Fibroblast of pulmonary artery (primary cell): Measurements from ENCODE around the gene PIEZO2.

Experiments
- DNase-seq: peaks from one replicate; pipeline ENCODE4 v3.0.0-alpha.2; 2010; ENCODE audit warnings: low read depth
- H3K4me3 ChIP-seq: replicated peaks from 2 replicates; pipeline ENCODE4 v1.5.1; 2011; ENCODE audit warnings: low read depth, mild to moderate bottlenecking, control low read depth, low read length, moderate library complexity
- TF ChIP-seq, protein P1 (sequence below): IDR thresholded peaks from 2 replicates; pipeline ENCODE4 v1.5.1; 2011; ENCODE audit warnings: mild to moderate bottlenecking, control low read depth, low read length, inconsistent platforms; ENCODE audit errors: missing control alignments

The PIEZO2 gene

DNA sequence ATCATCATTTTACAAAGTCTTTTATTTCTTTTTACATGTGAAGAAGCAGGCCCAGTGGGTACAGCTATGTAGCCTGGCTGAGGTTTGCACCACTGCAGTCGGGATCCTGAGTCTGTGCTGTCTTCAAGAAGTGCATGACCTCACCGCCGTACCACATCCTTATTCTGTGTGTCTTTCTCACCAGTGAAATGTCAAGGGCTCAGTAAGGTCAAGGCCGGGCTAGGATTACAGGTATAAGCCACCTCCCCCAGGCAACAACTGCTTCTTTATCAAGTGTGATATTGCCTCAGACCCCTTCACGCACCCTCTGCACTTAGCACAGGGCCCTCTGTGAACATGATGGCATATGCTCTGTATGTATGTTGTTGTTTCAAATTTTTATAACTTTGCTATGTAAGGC lies 76.7 kb downstream of the PIEZO2 start:
- H3K4me3 ChIP-seq: no peak overlapping the region
- TF ChIP-seq, protein P1, sequence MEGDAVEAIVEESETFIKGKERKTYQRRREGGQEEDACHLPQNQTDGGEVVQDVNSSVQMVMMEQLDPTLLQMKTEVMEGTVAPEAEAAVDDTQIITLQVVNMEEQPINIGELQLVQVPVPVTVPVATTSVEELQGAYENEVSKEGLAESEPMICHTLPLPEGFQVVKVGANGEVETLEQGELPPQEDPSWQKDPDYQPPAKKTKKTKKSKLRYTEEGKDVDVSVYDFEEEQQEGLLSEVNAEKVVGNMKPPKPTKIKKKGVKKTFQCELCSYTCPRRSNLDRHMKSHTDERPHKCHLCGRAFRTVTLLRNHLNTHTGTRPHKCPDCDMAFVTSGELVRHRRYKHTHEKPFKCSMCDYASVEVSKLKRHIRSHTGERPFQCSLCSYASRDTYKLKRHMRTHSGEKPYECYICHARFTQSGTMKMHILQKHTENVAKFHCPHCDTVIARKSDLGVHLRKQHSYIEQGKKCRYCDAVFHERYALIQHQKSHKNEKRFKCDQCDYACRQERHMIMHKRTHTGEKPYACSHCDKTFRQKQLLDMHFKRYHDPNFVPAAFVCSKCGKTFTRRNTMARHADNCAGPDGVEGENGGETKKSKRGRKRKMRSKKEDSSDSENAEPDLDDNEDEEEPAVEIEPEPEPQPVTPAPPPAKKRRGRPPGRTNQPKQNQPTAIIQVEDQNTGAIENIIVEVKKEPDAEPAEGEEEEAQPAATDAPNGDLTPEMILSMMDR: no peak
- DNase-seq: no peak

DNA sequence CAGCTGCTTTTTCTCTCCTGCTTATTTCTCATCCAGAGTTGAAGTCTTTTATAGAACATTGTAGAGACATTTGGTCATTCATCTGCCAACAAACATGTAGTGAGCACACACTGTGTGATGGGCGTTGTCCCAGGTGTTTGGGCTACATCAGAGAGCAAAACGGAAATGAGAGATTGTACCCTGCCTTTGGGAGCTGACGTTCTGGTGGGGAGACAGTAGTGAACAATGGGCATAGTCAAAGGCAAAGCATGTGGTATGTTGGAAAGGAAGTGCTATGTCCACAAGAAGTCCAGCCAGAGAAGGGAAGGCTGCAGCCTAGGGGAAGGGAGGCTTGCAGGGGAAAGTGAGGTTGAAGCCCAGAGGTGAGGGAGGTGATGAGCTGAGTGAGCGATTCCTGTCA lies 78.1 kb downstream of the PIEZO2 start:
- no peak for DNase-seq
- H3K4me3 ChIP-seq: no peak overlapping the region
- TF ChIP-seq, protein P1: no peak

DNA sequence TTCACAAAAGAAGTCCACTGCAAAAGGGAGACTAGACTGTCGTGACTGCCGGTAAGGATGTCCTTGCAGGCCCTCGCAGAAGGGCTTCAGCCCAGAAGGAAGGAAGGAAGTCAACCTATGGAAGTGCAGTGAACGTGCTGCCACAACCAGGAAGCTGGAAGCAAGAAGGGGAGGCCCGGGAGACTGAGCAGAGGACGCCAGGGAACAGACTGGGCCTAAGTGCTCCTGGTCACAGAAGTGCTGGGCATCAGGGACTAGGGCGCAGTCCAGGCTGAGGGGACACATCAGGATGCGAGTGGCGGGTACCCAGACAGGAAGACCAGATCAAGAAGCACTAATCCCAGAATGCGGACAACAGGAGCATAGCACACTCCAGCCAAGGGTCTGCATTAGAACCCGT lies 78.8 kb downstream of the PIEZO2 start:
- no peak overlapping the region for H3K4me3 ChIP-seq
- TF ChIP-seq, protein P1: no peak
- no peak for DNase-seq

DNA sequence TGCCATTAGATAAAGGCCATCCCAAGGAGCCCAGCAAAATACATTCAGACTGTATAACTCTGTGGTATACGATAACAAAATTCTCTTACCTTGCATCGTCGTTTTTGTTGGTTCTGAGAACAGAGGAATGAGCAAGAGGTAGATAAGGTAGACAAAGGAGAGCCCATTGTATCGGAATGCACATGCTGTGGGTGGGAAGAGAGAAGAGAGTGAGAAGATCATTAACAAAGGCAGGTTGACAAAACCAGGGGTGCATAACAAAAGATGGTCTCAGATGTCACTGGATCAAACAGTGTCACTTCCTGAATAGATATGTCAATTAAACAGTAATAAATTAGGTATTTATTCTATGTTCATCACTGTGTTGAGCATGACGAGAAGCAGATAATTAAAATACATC lies 83.3 kb downstream of the PIEZO2 start:
- TF ChIP-seq, protein P1: no peak
- DNase-seq: no peak
- H3K4me3 ChIP-seq: no peak overlapping the region

DNA sequence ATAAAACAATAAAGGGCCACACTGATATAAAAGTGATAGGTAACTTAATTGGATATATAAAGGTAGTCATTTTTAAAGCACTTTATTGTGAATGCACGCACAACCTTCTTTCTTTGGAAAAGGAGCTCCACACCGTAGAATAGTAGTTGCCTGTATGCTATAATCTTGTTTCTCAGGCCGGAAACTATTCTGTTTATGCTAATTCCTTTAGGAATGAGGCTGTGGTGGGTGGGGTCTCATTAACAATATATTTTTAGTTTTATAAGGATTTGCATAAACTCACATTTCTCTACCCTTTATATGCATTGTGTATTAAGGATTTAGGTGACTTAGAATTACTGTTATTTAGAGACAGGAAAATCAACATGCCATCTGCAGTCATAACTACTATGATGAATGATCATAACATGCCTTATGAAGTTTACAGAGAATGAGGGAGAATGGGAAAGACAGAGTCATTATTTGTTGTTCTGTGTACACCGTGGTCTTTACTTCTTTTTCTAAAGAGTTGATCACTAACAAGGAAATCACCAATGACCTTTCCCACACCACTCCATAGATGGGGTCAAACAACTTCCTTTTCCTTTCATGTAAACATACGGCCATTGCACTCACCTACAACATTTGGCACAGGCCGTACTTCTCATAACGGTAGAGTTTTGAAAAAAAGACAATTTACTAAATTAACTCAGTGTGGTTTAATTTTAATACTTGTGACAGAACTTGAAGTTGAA lies 84.5 kb downstream of the PIEZO2 start:
- no peak overlapping the region for H3K4me3 ChIP-seq
- TF ChIP-seq, protein P1: no peak
- no peak for DNase-seq

DNA sequence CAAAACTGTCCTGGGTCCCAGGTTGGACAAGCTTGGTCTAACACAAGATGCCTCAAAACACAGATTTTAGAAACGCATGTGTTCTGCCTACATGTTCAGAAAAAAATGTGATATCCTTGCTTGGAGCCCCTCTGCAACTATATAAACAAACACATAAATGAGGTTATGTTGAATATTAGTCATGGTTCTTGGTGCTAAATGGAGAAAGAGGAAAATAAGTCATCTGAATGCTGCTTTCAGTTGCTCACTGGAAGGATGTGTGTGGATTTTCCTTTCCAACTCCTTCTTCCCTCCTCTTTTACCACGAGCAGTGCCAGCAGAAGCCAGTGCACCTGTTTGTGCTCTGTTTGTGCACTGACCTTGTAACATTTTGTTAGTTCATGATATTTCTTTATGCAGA lies 85.3 kb downstream of the PIEZO2 start:
- H3K4me3 ChIP-seq: no peak overlapping the region
- DNase-seq: no peak
- TF ChIP-seq, protein P1: no peak

DNA sequence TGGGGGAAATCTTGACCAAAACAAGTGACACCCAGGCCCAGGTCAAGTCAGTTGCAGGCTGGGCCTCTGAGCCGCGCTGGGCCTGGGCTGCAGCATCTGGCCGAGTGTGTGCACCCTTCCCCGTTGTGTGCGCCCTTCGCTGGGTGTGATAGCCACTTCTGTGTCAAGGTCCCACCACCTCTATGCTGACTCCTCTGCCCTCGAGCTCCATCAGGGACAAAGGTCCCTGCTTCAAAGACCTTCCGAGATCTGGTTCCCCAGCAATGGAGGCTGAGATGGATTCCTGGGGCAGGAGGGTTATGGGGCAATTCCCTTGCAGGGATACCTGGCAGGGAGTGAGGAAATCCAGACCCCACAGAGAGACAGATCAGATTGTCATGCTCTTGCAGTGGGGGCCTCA lies 93.6 kb downstream of the PIEZO2 start:
- no peak for DNase-seq
- H3K4me3 ChIP-seq: no peak overlapping the region
- TF ChIP-seq, protein P1: no peak
